Ovary (tissue), 3 donors: ENCODE measurements around the gene TBP.

Experiments used
- EP300 ChIP-seq: sonication (generic); formaldehyde crosslinking; IDR thresholded peaks from one replicate; pipeline ENCODE4 v1.6.1; 2017; ENCODE audit warnings: antibody characterized with exemption
- POLR2A ChIP-seq: fragments of 450-650 bp; IDR thresholded peaks from one replicate; pipeline ENCODE4 v1.6.1; 2017; ENCODE audit warnings: antibody characterized with exemption, mild to moderate bottlenecking, moderate library complexity
- TF ChIP-seq, protein P1 (sequence below), 3 donors: fragments of 450-650 bp in 2 of 3; fragments of 200-600 bp in 1 of 3; IDR thresholded peaks; one replicate each; pipeline versions ENCODE4 v1.5.1 to v1.8.0; 2016 to 2022; ENCODE audit warnings: antibody characterized with exemption in 3 of 3, mild to moderate bottlenecking in 1 of 3
- donor health status: DM: no; HTN: no; CAD: no.

DNA sequence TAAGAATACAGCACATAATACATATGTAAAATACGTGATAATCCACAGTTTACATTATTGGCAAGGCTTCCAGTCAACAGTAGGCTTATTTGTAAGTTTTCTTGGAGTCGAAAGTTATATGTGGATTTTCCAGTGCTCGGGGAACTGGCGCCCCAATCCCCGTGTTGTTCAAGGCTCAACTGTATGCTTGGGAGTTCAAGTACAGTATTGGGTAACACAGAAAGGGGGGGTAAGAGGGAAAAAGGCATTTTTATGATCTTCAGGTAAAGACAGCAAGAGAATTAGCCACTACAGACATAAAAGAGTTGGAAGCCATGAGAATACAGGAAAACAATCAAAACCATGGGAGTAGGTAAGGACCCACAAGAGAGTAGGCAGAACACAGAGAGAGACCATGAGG, 17.5 kb upstream of the TBP start:
- TF ChIP-seq, protein P1, sequence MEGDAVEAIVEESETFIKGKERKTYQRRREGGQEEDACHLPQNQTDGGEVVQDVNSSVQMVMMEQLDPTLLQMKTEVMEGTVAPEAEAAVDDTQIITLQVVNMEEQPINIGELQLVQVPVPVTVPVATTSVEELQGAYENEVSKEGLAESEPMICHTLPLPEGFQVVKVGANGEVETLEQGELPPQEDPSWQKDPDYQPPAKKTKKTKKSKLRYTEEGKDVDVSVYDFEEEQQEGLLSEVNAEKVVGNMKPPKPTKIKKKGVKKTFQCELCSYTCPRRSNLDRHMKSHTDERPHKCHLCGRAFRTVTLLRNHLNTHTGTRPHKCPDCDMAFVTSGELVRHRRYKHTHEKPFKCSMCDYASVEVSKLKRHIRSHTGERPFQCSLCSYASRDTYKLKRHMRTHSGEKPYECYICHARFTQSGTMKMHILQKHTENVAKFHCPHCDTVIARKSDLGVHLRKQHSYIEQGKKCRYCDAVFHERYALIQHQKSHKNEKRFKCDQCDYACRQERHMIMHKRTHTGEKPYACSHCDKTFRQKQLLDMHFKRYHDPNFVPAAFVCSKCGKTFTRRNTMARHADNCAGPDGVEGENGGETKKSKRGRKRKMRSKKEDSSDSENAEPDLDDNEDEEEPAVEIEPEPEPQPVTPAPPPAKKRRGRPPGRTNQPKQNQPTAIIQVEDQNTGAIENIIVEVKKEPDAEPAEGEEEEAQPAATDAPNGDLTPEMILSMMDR (IDR thresholded peaks at IDR 0.05): no peak
- TF ChIP-seq EP300 (no peak), POLR2A (no peak)
